ENCODE measurements around the gene LYPD5.

DNA sequence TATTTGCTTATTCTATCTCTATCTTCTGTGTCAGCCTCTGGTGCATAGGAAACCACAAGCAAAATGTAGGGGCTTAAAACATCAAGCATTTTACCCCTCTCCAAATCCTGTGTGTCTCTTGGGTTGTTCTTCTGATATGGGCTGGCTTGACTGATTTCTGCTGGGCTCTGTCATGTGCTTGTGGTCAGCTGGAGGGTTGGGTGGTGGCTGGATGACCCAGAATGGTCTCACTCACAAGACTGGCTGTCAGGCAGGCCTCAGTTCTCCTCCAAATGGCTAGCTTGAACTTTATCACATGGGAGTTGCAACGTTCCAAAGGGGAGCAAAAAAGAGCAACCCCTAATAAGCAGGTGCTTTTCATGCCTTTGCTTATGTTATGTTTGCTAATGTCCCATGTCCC, 9.6 kb upstream of the LYPD5 start:
- TF ChIP-seq, protein P1, sequence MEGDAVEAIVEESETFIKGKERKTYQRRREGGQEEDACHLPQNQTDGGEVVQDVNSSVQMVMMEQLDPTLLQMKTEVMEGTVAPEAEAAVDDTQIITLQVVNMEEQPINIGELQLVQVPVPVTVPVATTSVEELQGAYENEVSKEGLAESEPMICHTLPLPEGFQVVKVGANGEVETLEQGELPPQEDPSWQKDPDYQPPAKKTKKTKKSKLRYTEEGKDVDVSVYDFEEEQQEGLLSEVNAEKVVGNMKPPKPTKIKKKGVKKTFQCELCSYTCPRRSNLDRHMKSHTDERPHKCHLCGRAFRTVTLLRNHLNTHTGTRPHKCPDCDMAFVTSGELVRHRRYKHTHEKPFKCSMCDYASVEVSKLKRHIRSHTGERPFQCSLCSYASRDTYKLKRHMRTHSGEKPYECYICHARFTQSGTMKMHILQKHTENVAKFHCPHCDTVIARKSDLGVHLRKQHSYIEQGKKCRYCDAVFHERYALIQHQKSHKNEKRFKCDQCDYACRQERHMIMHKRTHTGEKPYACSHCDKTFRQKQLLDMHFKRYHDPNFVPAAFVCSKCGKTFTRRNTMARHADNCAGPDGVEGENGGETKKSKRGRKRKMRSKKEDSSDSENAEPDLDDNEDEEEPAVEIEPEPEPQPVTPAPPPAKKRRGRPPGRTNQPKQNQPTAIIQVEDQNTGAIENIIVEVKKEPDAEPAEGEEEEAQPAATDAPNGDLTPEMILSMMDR (IDR thresholded peaks at IDR 0.05) = no peak
- TF ChIP-seq, protein P2, sequence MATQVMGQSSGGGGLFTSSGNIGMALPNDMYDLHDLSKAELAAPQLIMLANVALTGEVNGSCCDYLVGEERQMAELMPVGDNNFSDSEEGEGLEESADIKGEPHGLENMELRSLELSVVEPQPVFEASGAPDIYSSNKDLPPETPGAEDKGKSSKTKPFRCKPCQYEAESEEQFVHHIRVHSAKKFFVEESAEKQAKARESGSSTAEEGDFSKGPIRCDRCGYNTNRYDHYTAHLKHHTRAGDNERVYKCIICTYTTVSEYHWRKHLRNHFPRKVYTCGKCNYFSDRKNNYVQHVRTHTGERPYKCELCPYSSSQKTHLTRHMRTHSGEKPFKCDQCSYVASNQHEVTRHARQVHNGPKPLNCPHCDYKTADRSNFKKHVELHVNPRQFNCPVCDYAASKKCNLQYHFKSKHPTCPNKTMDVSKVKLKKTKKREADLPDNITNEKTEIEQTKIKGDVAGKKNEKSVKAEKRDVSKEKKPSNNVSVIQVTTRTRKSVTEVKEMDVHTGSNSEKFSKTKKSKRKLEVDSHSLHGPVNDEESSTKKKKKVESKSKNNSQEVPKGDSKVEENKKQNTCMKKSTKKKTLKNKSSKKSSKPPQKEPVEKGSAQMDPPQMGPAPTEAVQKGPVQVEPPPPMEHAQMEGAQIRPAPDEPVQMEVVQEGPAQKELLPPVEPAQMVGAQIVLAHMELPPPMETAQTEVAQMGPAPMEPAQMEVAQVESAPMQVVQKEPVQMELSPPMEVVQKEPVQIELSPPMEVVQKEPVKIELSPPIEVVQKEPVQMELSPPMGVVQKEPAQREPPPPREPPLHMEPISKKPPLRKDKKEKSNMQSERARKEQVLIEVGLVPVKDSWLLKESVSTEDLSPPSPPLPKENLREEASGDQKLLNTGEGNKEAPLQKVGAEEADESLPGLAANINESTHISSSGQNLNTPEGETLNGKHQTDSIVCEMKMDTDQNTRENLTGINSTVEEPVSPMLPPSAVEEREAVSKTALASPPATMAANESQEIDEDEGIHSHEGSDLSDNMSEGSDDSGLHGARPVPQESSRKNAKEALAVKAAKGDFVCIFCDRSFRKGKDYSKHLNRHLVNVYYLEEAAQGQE (IDR thresholded peaks at IDR 0.05; ENCODE audit: insufficient read depth in 1 of 2, low read depth in 2 of 2, low read length in 1 of 2) = no peak
